ENCODE measurements around the gene SLC3A2.
"Not testable (repeated sequence)": the region's sequence is repeated elsewhere in the genome, so short reads cannot be mapped to it uniquely, and the experiment has no call there.

The SLC3A2 gene

DNA sequence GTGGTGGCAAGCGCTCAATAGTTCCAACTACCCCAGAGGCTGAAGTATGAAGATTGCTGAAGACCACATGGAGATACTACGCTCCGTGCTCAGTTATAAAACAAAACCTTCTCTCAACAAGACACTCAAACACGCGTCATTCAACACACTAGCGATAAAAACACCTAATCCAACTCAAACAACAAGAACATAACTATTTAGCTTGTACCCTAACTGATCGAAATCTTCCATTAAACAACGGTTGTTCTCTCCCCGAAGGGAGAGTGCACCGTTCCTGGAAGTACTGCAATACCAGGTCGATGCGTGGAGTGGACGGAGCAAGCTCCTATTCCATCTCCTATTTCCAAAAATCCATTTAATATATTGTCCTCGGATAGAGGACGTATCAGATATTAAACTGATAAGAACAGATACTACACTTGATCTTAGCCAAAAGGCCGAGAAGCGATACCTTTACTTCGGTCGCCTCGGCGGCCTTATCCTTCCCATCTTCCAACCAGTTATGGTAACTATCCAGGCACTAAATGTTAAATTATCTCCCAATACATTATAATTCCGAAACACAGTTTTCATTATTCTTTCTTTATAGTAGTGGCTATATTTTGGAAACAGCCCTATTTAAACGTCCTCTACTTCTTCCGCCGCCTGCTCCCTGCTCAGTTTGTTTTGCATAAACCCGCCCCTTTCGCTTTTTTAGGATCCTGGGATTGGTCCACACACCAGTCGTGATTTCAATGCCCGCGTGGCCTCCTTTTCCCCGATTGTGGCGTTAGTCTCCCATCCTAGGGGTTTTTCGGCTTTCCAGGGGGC, 39.1 kb upstream of the SLC3A2 start:
- peaks cover 6 to 37% (median 29%) of the 10 kb centered on the region in 5 donors for H3K4me1 ChIP-seq (ENCODE audit: control insufficient read depth in 5 of 5, insufficient read depth in 5 of 5, low read length in 5 of 5)
- H3K4me3 ChIP-seq (ENCODE audit: low read depth in 1 of 5, low read length in 5 of 5) = peak overlapping the region; percentile 65 to 99 (median 71)
- peak overlapping the region; percentile 97 for H3K27ac ChIP-seq (ENCODE audit: low read depth, low read length)
- H3K9me3 ChIP-seq (ENCODE audit: control insufficient read depth in 5 of 5, low read length in 5 of 5) = no peaks in the 10 kb centered on the region
- peaks cover 0 to under 1% (median 0%) of the 10 kb centered on the region in 5 donors for H3K36me3 ChIP-seq (ENCODE audit: control insufficient read depth in 5 of 5, insufficient read depth in 5 of 5, low read length in 5 of 5)
- H3K27me3 ChIP-seq (ENCODE audit: control insufficient read depth in 5 of 5, insufficient read depth in 4 of 5, low read length in 5 of 5) = no peaks in the 10 kb centered on the region
- peak overlapping the region; percentile 74 to 92 (median 86) for H3K9ac ChIP-seq (ENCODE audit: low read length in 5 of 5)

DNA sequence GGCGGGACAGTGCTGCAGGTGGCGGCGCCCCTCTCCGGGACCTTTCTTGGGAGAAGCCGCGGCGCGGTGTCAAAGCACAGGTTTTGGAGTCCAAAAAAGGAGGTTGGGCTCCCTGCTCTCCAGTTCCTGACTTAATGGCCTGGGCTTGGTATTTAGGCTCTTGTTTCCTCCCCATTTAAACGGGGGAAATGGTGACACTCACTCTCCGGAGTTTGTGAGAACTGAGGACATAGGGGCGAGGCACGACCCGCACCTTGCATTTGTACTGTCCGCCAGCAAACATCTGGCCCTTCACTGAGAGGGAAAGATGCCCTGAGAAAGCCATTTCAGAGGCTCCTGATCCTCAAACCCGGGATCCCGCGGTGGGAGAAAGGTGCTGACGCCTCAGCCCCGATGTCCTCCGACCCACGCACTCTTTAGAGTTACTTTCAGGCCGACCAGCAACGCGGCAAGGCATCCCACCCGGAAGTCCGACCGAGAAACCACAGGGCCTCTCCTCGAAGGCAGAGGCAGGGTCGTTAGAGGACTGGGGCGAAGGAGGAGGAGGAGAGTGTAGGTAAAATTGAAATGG, 38.4 kb upstream of the SLC3A2 start:
- Histone ChIP-seq H3K9ac (ENCODE audit: low read length in 5 of 5) (peak overlapping the region; percentile 74 to 92 (median 86)), H3K4me1 (ENCODE audit: control insufficient read depth in 5 of 5, insufficient read depth in 5 of 5, low read length in 5 of 5) (peaks cover 6 to 37% (median 29%) of the 10 kb centered on the region in 5 donors), H3K9me3 (ENCODE audit: control insufficient read depth in 5 of 5, low read length in 5 of 5) (no peaks in the 10 kb centered on the region), H3K27me3 (ENCODE audit: control insufficient read depth in 5 of 5, insufficient read depth in 4 of 5, low read length in 5 of 5) (no peaks in the 10 kb centered on the region), H3K4me3 (ENCODE audit: low read depth in 1 of 5, low read length in 5 of 5) (peak overlapping the region; percentile 64 to 73 (median 69)), H3K27ac (ENCODE audit: low read depth, low read length) (peak overlapping the region; percentile 97), H3K36me3 (ENCODE audit: control insufficient read depth in 5 of 5, insufficient read depth in 5 of 5, low read length in 5 of 5) (no peaks in the 10 kb centered on the region)

DNA sequence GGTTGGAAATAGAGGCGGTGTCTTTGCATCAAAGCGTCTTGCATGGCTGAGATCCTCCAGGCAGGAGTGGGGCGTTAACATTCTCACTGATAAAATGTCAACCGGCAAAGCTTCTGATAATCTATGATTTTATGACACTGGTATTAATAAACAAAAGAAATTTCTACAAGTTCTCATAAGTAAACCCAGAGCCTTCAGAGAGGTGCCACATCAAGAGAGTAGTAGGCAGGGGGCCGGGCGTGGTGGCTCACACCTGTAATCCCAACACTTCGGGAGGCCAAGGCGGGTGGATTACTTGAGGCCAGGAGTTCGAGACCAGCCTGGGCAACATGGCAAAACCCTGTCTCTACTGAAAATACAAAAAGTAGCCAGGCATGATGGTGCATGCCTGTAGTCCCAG, 37.8 kb upstream of the SLC3A2 start:
- H3K9ac ChIP-seq (ENCODE audit: low read length in 5 of 5) = peak overlapping the region in 4 of 5 donors; percentile 74 to 92 (median 86)
- peaks cover 6 to 37% (median 29%) of the 10 kb centered on the region in 5 donors for H3K4me1 ChIP-seq (ENCODE audit: control insufficient read depth in 5 of 5, insufficient read depth in 5 of 5, low read length in 5 of 5)
- peak overlapping the region; percentile 97 for H3K27ac ChIP-seq (ENCODE audit: low read depth, low read length)
- peak overlapping the region in 2 of 5 donors; percentile 64 to 73 for H3K4me3 ChIP-seq (ENCODE audit: low read depth in 1 of 5, low read length in 5 of 5)
- not testable (repeated sequence) for H3K36me3 ChIP-seq (ENCODE audit: control insufficient read depth in 5 of 5, insufficient read depth in 5 of 5, low read length in 5 of 5); H3K9me3 ChIP-seq (ENCODE audit: control insufficient read depth in 5 of 5, low read length in 5 of 5); H3K27me3 ChIP-seq (ENCODE audit: control insufficient read depth in 5 of 5, insufficient read depth in 4 of 5, low read length in 5 of 5)

DNA sequence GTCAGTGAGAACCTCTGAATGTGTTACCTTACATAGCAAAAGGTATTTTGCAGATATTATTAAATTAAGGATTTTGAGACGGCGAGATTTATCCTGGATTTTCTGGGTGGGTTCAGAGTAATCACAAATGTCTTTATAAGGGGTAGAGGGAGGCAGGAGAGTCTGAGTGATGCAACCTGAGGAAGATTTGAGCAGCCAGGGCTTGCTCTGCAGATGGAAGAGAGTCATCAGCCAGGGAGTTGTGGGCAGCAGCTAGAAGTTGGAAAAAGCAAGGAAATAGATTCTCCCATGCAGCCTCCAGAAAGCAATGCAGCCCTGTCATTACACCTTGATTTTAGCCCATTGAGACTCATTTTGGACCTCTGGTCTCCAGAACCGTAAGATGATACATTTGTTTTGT, 37.2 kb upstream of the SLC3A2 start:
- H3K9me3 ChIP-seq (ENCODE audit: control insufficient read depth in 5 of 5, low read length in 5 of 5) = no peaks in the 10 kb centered on the region
- H3K36me3 ChIP-seq (ENCODE audit: control insufficient read depth in 5 of 5, insufficient read depth in 5 of 5, low read length in 5 of 5) = no peaks in the 10 kb centered on the region
- no peaks in the 10 kb centered on the region for H3K27me3 ChIP-seq (ENCODE audit: control insufficient read depth in 5 of 5, insufficient read depth in 4 of 5, low read length in 5 of 5)
- peaks cover 6 to 35% (median 23%) of the 10 kb centered on the region in 5 donors for H3K4me1 ChIP-seq (ENCODE audit: control insufficient read depth in 5 of 5, insufficient read depth in 5 of 5, low read length in 5 of 5)
- no peak overlapping the region for H3K27ac ChIP-seq (ENCODE audit: low read depth, low read length)
- no peak overlapping the region for H3K4me3 ChIP-seq (ENCODE audit: low read depth in 1 of 5, low read length in 5 of 5)
- no peak overlapping the region for H3K9ac ChIP-seq (ENCODE audit: low read length in 5 of 5)

DNA sequence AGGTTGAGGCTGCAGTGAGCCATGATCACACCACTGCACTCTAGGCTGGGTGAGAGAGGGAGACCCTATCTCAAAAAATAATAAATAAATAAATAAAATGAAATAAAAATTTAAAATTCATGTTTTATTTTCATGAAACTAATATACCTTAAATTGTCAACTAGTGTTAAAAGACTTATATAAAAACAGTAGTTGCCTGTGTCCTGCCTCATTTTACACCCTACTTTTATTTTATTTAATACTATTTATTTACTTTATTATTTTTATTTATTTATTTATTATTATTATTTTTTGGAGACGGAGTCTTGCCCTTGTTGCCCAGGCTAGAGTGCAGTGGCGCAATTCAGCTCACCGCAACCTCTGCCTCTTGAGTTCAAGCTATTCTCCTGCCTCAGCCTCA, 36.5 kb upstream of the SLC3A2 start:
- Histone ChIP-seq H3K4me3 (ENCODE audit: low read depth in 1 of 5, low read length in 5 of 5) (no peak overlapping the region), H3K27me3 (ENCODE audit: control insufficient read depth in 5 of 5, insufficient read depth in 4 of 5, low read length in 5 of 5) (no peaks in the 10 kb centered on the region)

DNA sequence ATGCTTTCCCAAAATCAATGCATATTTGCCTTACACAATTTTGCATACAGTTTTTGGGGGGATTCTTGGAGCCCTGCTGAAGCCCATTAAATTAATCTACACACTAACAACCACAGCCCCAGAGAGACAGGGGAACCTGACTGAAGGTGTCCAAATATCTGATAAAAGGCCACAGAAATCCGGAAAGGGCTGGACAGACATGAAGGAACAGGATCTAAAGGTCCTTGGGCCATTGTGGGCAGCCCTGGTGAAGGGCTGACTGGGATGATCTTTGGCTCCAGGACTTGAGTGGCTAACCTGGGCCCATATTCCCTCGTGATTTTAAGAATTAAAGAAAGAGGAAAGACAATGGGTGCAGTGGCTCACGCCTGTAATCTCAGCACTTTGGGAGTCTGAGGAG, 34.5 kb upstream of the SLC3A2 start:
- peaks cover 4 to 10% (median 10%) of the 10 kb centered on the region in 5 donors for H3K4me1 ChIP-seq (ENCODE audit: control insufficient read depth in 5 of 5, insufficient read depth in 5 of 5, low read length in 5 of 5)
- no peaks in the 10 kb centered on the region for H3K9me3 ChIP-seq (ENCODE audit: control insufficient read depth in 5 of 5, low read length in 5 of 5)
- peaks cover 0 to under 1% (median 0%) of the 10 kb centered on the region in 5 donors for H3K36me3 ChIP-seq (ENCODE audit: control insufficient read depth in 5 of 5, insufficient read depth in 5 of 5, low read length in 5 of 5)
- H3K27ac ChIP-seq (ENCODE audit: low read depth, low read length) = no peak overlapping the region
- H3K4me3 ChIP-seq (ENCODE audit: low read depth in 1 of 5, low read length in 5 of 5) = no peak overlapping the region
- H3K9ac ChIP-seq (ENCODE audit: low read length in 5 of 5) = no peak overlapping the region
- no peaks in the 10 kb centered on the region for H3K27me3 ChIP-seq (ENCODE audit: control insufficient read depth in 5 of 5, insufficient read depth in 4 of 5, low read length in 5 of 5)

More for the DNA sequence above, 36.5 kb upstream of the SLC3A2 start:
- H3K36me3 ChIP-seq (ENCODE audit: control insufficient read depth in 5 of 5, insufficient read depth in 5 of 5, low read length in 5 of 5) = no peaks in the 10 kb centered on the region
- H3K27ac ChIP-seq (ENCODE audit: low read depth, low read length) = no peak overlapping the region
- H3K9me3 ChIP-seq (ENCODE audit: control insufficient read depth in 5 of 5, low read length in 5 of 5) = no peaks in the 10 kb centered on the region
- H3K9ac ChIP-seq (ENCODE audit: low read length in 5 of 5) = no peak overlapping the region
- H3K4me1 ChIP-seq (ENCODE audit: control insufficient read depth in 5 of 5, insufficient read depth in 5 of 5, low read length in 5 of 5) = peaks cover 4 to 28% (median 17%) of the 10 kb centered on the region in 5 donors

DNA sequence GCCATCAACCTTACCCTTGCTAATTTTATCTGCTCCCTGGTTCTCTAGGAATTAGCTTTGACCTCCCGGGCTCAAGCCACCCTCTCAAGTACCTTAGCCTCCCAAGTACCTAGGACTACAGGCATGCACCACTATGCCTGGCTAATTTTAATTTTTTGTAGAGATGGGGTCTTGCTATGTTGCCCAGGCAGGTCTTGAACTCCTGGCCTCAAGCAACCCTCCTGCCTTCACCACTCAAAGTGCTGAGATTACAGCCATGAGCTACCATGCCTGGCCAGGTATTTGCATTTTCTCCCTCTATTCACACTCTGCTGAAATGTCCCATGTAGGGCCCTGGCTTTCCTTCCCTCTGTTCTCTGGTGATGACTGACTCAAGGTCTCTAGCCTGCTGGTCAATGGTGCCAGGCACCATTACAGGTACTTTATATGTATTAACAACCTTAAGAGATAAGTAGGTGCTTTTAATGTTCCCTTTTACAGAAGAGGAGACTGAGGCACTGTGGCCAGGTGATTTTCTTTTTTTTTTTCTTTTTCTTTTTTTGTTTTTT, 32.9 kb upstream of the SLC3A2 start:
- Histone ChIP-seq H3K36me3 (ENCODE audit: control insufficient read depth in 5 of 5, insufficient read depth in 5 of 5, low read length in 5 of 5) (peaks cover 10 to 17% (median 16%) of the 10 kb centered on the region in 5 donors), H3K27ac (ENCODE audit: low read depth, low read length) (no peak overlapping the region), H3K9ac (ENCODE audit: low read length in 5 of 5) (no peak overlapping the region), H3K4me3 (ENCODE audit: low read depth in 1 of 5, low read length in 5 of 5) (no peak overlapping the region), H3K27me3 (ENCODE audit: control insufficient read depth in 5 of 5, insufficient read depth in 4 of 5, low read length in 5 of 5) (no peaks in the 10 kb centered on the region), H3K9me3 (ENCODE audit: control insufficient read depth in 5 of 5, low read length in 5 of 5) (no peaks in the 10 kb centered on the region), H3K4me1 (ENCODE audit: control insufficient read depth in 5 of 5, insufficient read depth in 5 of 5, low read length in 5 of 5) (peaks cover 0 to under 1% (median under 1%) of the 10 kb centered on the region in 5 donors)

DNA sequence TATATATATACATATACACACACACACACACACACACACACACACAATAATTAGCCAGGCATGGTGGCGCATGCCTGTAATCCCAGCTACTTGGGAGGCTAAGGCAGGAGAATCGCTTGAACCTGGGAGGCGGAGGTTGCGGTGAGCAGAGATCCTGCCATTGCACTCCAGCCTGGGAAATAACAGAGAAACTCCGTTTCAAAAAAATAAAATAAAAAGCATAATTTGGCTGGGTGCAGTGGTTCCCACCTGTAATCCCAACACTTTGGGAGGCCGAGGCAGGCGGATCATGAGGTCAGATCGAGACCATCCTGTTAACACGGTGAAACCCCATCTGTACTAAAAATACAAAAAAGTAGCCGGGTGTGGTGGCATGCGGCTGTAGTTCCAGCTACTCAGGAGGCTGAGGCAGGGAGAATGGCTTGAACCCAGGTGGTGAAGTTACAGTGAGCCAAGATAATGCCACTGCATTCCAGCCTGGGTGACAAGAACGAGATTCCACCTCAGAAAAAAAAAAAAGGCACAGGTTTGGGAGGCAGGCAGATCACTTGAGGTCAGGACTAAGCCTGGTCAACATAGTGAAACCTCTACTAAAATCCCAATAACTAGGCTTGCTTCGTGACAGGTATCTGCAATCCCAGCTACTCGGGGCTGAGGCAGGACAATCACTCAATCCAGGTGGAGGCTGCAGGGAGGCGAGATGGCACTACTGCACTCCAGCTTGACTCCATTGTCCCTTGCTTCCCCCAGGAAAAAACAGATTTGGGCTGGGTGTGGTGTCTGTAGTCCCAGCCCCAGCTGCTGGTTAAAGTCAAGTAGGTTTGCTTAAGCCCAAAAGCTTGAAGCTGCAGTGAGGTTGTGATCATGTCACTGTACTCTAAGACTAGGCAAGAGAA, 29.5 kb upstream of the SLC3A2 start:
- peaks cover 2 to 30% (median 28%) of the 10 kb centered on the region in 5 donors for H3K4me1 ChIP-seq (ENCODE audit: control insufficient read depth in 5 of 5, insufficient read depth in 5 of 5, low read length in 5 of 5)
- H3K27ac ChIP-seq (ENCODE audit: low read depth, low read length) = no peak overlapping the region
- H3K36me3 ChIP-seq (ENCODE audit: control insufficient read depth in 5 of 5, insufficient read depth in 5 of 5, low read length in 5 of 5) = peaks cover 22 to 34% (median 29%) of the 10 kb centered on the region in 5 donors
- no peaks in the 10 kb centered on the region for H3K9me3 ChIP-seq (ENCODE audit: control insufficient read depth in 5 of 5, low read length in 5 of 5)
- H3K4me3 ChIP-seq (ENCODE audit: low read depth in 1 of 5, low read length in 5 of 5) = no peak overlapping the region
- no peaks in the 10 kb centered on the region for H3K27me3 ChIP-seq (ENCODE audit: control insufficient read depth in 5 of 5, insufficient read depth in 4 of 5, low read length in 5 of 5)
- H3K9ac ChIP-seq (ENCODE audit: low read length in 5 of 5) = no peak overlapping the region

DNA sequence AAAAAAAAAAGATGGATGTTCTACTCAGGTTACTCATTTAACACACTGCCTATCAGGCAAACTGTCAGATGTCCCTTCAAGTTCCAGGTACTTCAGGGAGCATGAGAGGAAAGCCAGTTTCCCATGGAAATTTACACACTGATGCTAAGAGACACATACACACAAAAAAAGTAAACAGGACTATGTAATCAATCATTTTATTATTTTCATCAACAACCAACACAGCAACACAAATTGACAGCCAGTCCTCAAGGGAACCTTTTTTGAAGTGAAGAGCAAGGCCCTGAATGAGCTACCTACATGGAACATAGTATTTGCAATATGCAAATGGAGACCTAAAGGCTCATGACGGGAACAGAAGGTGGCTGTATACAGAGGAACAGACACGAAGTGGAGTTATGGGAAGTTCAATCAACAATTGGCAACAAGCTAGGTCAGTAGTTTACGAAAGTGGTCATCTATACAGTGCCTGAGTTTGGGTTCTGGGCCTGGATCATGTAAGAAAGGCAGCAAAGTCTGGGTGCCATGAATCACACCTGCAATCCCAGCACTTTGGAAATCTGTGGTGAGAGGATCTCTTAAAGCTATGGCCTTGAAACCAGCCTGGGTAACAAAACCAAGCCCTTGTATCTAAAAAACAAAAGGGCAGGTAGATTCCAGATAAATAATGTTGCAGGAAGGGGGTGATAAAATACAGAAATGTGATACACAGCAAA, 28.7 kb upstream of the SLC3A2 start:
- peaks cover 2 to 36% (median 34%) of the 10 kb centered on the region in 5 donors for H3K4me1 ChIP-seq (ENCODE audit: control insufficient read depth in 5 of 5, insufficient read depth in 5 of 5, low read length in 5 of 5)
- H3K27ac ChIP-seq (ENCODE audit: low read depth, low read length) = no peak overlapping the region
- H3K4me3 ChIP-seq (ENCODE audit: low read depth in 1 of 5, low read length in 5 of 5) = no peak overlapping the region
- peaks cover 22 to 34% (median 29%) of the 10 kb centered on the region in 5 donors for H3K36me3 ChIP-seq (ENCODE audit: control insufficient read depth in 5 of 5, insufficient read depth in 5 of 5, low read length in 5 of 5)
- no peaks in the 10 kb centered on the region for H3K27me3 ChIP-seq (ENCODE audit: control insufficient read depth in 5 of 5, insufficient read depth in 4 of 5, low read length in 5 of 5)
- H3K9me3 ChIP-seq (ENCODE audit: control insufficient read depth in 5 of 5, low read length in 5 of 5) = no peaks in the 10 kb centered on the region
- H3K9ac ChIP-seq (ENCODE audit: low read length in 5 of 5) = no peak overlapping the region
